HepG2 (cell line): ENCODE results near the gene TGIF1. TPM values are rescaled to one million over a fixed set of nuclear protein-coding genes. Genes with fewer than 3 reads are reported as not detected.
A peak's percentile ranks its signal among the peaks of the same experiment; 100 is the strongest.

Source experiments
- ATAC-seq: fragments of 200-7000 bp; cut with Tn5 transposase; 3 replicates; pipeline ENCODE4 v1.9.1; 2020; ENCODE audit warnings: mild to moderate bottlenecking, moderate library complexity
- BruUV-seq: library from RNA; stranded (reverse); fragments of 400-500 nt; replicated peaks from 2 replicates; lab custom pipeline; 2021; lab: Mats Ljungman, UMichigan
- CTCF ChIA-PET: fragments of 300-600 bp; formaldehyde crosslinking; extraction: SDS; loops from one replicate; lab custom pipeline; 2021; ENCODE audit warnings: low total read pairs, inconsistent platforms, low intra/inter-chr PET ratio; lab: Yijun Ruan, JAX
- POLR2A ChIA-PET: fragments of 350-600 bp; sonication (Branson Sonifier 250); formaldehyde crosslinking; loops from one replicate; lab custom pipeline; 2020; ENCODE audit warnings: antibody characterized with exemption, inconsistent platforms; lab: Yijun Ruan, JAX
- DNase-seq: peaks from one replicate; pipeline ENCODE4 v3.0.0-alpha.2; 2015; ENCODE audit warnings: low spot score
- FAIRE-seq: peaks from 3 replicates; lab custom pipeline; 2011; peaks lifted over from hg19 to GRCh38; lab: Jason Lieb, UNC
- H2AFZ ChIP-seq: one replicate; pipeline ENCODE4 v1.6.1; 2011; ENCODE audit warnings: low read length, inconsistent platforms
- H3K27ac ChIP-seq: fragments of 300-600 bp; 3 replicates; pipeline ENCODE4 v1.8.0; 2011; ENCODE audit warnings: mixed run types, mild to moderate bottlenecking, mixed read lengths, low read length, inconsistent platforms; ENCODE audit not compliant: insufficient read depth; ENCODE audit errors: extremely low read length
- H3K27me3 ChIP-seq, 2 experiments: fragments of 200-600 bp in 1 of 2; 2 replicates in 1 of 2; 3 replicates in 1 of 2; pipeline versions ENCODE4 v1.6.0 to v1.8.0; 2011; ENCODE audit warnings: low read length in 2 of 2, mild to moderate bottlenecking in 2 of 2, moderate library complexity in 2 of 2, inconsistent platforms in 1 of 2; ENCODE audit not compliant: insufficient read depth in 2 of 2, control insufficient read depth in 1 of 2
- H3K36me3 ChIP-seq, 2 experiments: fragments of 200-600 bp in 1 of 2; replicated peaks in 1 of 2; 2 replicates in 1 of 2; 3 replicates in 1 of 2; pipeline versions ENCODE4 v1.5.1 to v1.8.0; 2011; ENCODE audit warnings: low read length in 2 of 2, inconsistent platforms in 1 of 2; ENCODE audit not compliant: insufficient read depth in 2 of 2, control insufficient read depth in 1 of 2
- H3K4me1 ChIP-seq: 2 replicates; pipeline ENCODE4 v1.5.1; 2012; ENCODE audit warnings: low read length, inconsistent platforms; ENCODE audit not compliant: insufficient read depth
- H3K4me2 ChIP-seq: 2 replicates; pipeline ENCODE4 v1.6.0; 2011; ENCODE audit warnings: low read depth, low read length, inconsistent platforms
- H3K4me3 ChIP-seq, 3 experiments: fragments of 200-600 bp in 1 of 3; sonication (generic), shearing (Covaris generic) in 1 of 3; replicated peaks in 1 of 3; 2 replicates each; pipeline ENCODE4 v1.5.1; 2011 to 2016; ENCODE audit warnings: low read length in 3 of 3, inconsistent platforms in 2 of 3, low read depth in 2 of 3, mild to moderate bottlenecking in 2 of 3, control low read depth in 1 of 3, mixed read lengths in 1 of 3; ENCODE audit not compliant: insufficient read depth in 1 of 3
- H3K79me2 ChIP-seq: one replicate; pipeline ENCODE4 v1.6.1; 2011; ENCODE audit warnings: low read length, inconsistent platforms; ENCODE audit not compliant: insufficient read depth
- H3K9ac ChIP-seq: 2 replicates; pipeline ENCODE4 v1.6.0; 2011; ENCODE audit warnings: mild to moderate bottlenecking, low read depth, low read length, inconsistent platforms; ENCODE audit not compliant: insufficient read depth
- H3K9me3 ChIP-seq: 2 replicates; pipeline ENCODE4 v1.5.1; 2012; ENCODE audit warnings: mild to moderate bottlenecking, low read length
- H4K20me1 ChIP-seq: 2 replicates; pipeline ENCODE4 v1.6.0; 2011; ENCODE audit warnings: inconsistent platforms, mild to moderate bottlenecking, low read length, moderate library complexity; ENCODE audit not compliant: insufficient read depth
- AHR ChIP-seq: IDR thresholded peaks from 2 replicates; pipeline ENCODE4 v1.6.1; 2018; ENCODE audit warnings: missing genetic modification reagents, missing compliant biosample characterization
- ARID2 ChIP-seq: sonication (generic); formaldehyde crosslinking; IDR thresholded peaks from 2 replicates; pipeline ENCODE4 v1.8.1; 2022; ENCODE audit warnings: mild to moderate bottlenecking, missing genetic modification reagents, borderline replicate concordance
- ARNT ChIP-seq: fragments of 450-650 bp; IDR thresholded peaks from 2 replicates; pipeline ENCODE4 v1.6.1; 2017
- HOXA7 ChIP-seq: sonication (generic); formaldehyde crosslinking; IDR thresholded peaks from 2 replicates; pipeline ENCODE4 v1.8.1; 2022; ENCODE audit warnings: mild to moderate bottlenecking, missing genetic modification reagents, moderate library complexity
- KDM2A ChIP-seq: sonication (generic); formaldehyde crosslinking; IDR thresholded peaks from 2 replicates; pipeline ENCODE4 v1.4.0; 2020; ENCODE audit warnings: low read depth, missing genetic modification reagents, borderline replicate concordance
- MATR3 ChIP-seq: sonication (generic); formaldehyde crosslinking; IDR thresholded peaks from 2 replicates; pipeline ENCODE4 v1.4.0; 2020; ENCODE audit warnings: missing genetic modification reagents
- NR2F6 ChIP-seq, 2 experiments: IDR thresholded peaks; 2 replicates each; pipeline ENCODE4 v1.6.1; 2016; ENCODE audit warnings: antibody characterized with exemption in 1 of 2, mild to moderate bottlenecking in 1 of 2
- PBX3 ChIP-seq: sonication (generic); formaldehyde crosslinking; IDR thresholded peaks from 2 replicates; pipeline ENCODE4 v1.8.1; 2023; ENCODE audit warnings: missing genetic modification reagents, inconsistent platforms, borderline replicate concordance
- PRMT3 ChIP-seq: sonication (generic); formaldehyde crosslinking; IDR thresholded peaks from 2 replicates; pipeline ENCODE4 v1.8.1; 2022; ENCODE audit warnings: low read depth, mild to moderate bottlenecking, moderate library complexity, missing genetic modification reagents, borderline replicate concordance
- SATB2 ChIP-seq: sonication (generic); formaldehyde crosslinking; IDR thresholded peaks from 2 replicates; pipeline ENCODE4 v1.5.0; 2020; ENCODE audit warnings: missing genetic modification reagents
- SNAI1 ChIP-seq: sonication (generic); formaldehyde crosslinking; IDR thresholded peaks from 2 replicates; pipeline ENCODE4 v1.5.0; 2020; ENCODE audit warnings: mild to moderate bottlenecking, missing genetic modification reagents, borderline replicate concordance
- THAP7 ChIP-seq: sonication (generic); formaldehyde crosslinking; IDR thresholded peaks from 2 replicates; pipeline ENCODE4 v1.8.1; 2023; ENCODE audit warnings: mild to moderate bottlenecking, missing genetic modification reagents
- ZFP37 ChIP-seq: sonication (generic); formaldehyde crosslinking; IDR thresholded peaks from 2 replicates; pipeline ENCODE4 v1.4.0; 2020; ENCODE audit warnings: missing genetic modification reagents, borderline replicate concordance
- ZNF24 ChIP-seq: fragments of 450-650 bp; IDR thresholded peaks from 2 replicates; pipeline ENCODE4 v1.6.1; 2017; ENCODE audit warnings: antibody characterized with exemption, mild to moderate bottlenecking
- ZNF264 ChIP-seq: sonication (generic); formaldehyde crosslinking; IDR thresholded peaks from 2 replicates; pipeline ENCODE4 v1.4.0; 2020; ENCODE audit warnings: missing genetic modification reagents
- WGBS: methylation state at CpG from one replicate; pipeline ENCODE4 v1.1.6; 2017; ENCODE audit warnings: low lambda C conversion rate; 5-methylcytosine and 5-hydroxymethylcytosine counted together
- in situ Hi-C: cut with HindIII; loops from 2 replicates; pipeline ENCODE4 v1.10.0; 2017; ENCODE audit warnings: low pct_unique_long_range_greater_than_20kb; ENCODE audit not compliant: extremely low pct_ligation_motif_present
- intact Hi-C: fragments of 100-400 bp; cut with micrococcal nuclease; formaldehyde crosslinking; loops from one replicate; pipeline ENCODE4 v1.10.0; 2022; ENCODE audit not compliant: unreplicated experiment
- polyA plus RNA-seq, 8 experiments: library from polyadenylated mRNA; depleted of rRNA in 3 of 8; stranded (reverse) in 7 of 8; unstranded in 1 of 8; fragments of >200 nt; fragmentation: Illumina TruSeq in 4 of 8; extraction: Trizol in 4 of 8; gene quantifications; 2 replicates each; pipeline versions ENCODE4 v1.2.1 to v1.2.3, GENCODE V29; 2011 to 2016; ENCODE audit warnings: low read depth in 4 of 8, missing spikeins in 1 of 8, mixed read lengths in 1 of 8; ENCODE audit not compliant: insufficient read depth in 1 of 8
- total RNA-seq, 5 experiments: library from RNA; depleted of rRNA; stranded (reverse); fragments of >200 nt; fragmentation: Illumina TruSeq; extraction: Trizol; gene quantifications; 2 replicates each; pipeline ENCODE4 v1.2.3, GENCODE V29; 2016; ENCODE audit warnings: low read depth in 1 of 5

Gene TGIF1
- total and polyA plus RNA-seq, 2 of the 13 experiments (the other 11 are each of a cell fraction or from before 2014, with no cell fraction given), result 50.0 to 76.1 TPM

GRCh38 chr18:3454365-3455089 lies 4.6 kb downstream of the TGIF1 start (continued):
- no peak for TF ChIP-seq HOXA7 (CRISPR knock-in tag)

DNA sequence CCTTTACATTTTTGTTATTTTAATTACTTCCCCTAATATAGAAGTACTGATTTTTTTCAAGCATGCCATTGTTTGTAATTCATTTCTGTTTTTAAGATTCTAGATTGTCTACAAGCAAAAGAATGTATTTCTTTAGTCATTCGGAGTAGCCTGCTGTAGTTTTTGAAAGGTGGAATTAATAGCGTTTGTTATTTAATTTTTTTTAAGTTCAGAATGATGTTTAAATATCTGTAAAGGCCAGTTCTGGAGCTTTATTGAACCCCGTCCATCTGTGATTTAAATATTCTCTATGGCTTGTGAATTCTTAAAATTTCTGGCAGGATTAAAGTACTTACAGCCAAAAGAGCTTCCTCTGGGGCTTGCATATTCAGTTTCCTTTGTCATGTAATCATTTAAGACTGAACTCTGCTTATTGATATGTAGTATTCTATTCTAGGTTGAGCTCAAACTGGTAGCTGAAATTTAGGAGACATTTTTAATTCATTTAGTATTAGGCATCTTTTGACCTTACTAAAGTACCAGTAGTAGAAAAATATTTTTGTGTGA lies 5.2 kb downstream of the TGIF1 start:
- no peak for ATAC-seq
- Histone ChIP-seq H3K9ac (peak overlapping the region; percentile 96), H3K4me1 (peaks cover 50% of the 10 kb centered on the region), H2AFZ (no peak overlapping the region), H3K4me2 (peak overlapping the region; percentile 72), H3K36me3 (peaks cover 8 to 37% of the 10 kb centered on the region in 2 experiments; a peak in 4 of 5 replicates), H3K27me3 (no peaks in the 10 kb centered on the region; a peak in 1 of 5 replicates), H3K79me2 (peaks cover 78% of the 10 kb centered on the region), H3K4me3 (peak overlapping the region; percentile 82 to 93 (median 93); a peak in 5 of 6 replicates), H4K20me1 (peaks cover 42% of the 10 kb centered on the region), H3K9me3 (no peaks in the 10 kb centered on the region), H3K27ac (peak overlapping the region; percentile 90)
- in situ Hi-C loops, result loop anchor here (10.0 to 25.0 kb wide), 3 partner anchors 170 to 393 kb away; no protein-coding TSS in a partner anchor
- BruUV-seq, result no TSS peak
- no peak for FAIRE-seq
- TF ChIP-seq PRMT3 (CRISPR knock-in tag) (no peak), SATB2 (no peak), MATR3 (no peak), ZNF24 (no peak), ARID2 (CRISPR knock-in tag) (no peak), ZNF264 (CRISPR knock-in tag) (no peak), ZFP37 (CRISPR knock-in tag) (no peak), KDM2A (CRISPR knock-in tag) (no peak), AHR (no peak), THAP7 (CRISPR knock-in tag) (no peak), PBX3 (CRISPR knock-in tag) (no peak), ARNT (no peak), SNAI1 (CRISPR knock-in tag) (no peak), NR2F6 (IDR thresholded peaks at IDR 0.05) (no peak), NR2F6 (CRISPR knock-in tag; IDR thresholded peaks at IDR 0.05) (no peak)
- intact Hi-C loops, result loop anchor here (5.0 kb wide), 1 partner anchor 193 kb away; the partner anchor contains the start of gene MYL12B
- DNase-seq, result no peak
- WGBS, result 55% methylated on average over 3 of the region's 3 CpGs
- ChIA-PET POLR2A (interaction anchor here (2.2 to 5.8 kb wide), 3 partner anchors 140 to 210 kb away, joined by 6 to 79 read pairs (median 53); no protein-coding TSS in a partner anchor), CTCF (no interaction called here)
